RWPE1 (cell line): Measurements from ENCODE around the gene VCL.

Experiments
- CTCF ChIA-PET: fragments of 350-600 bp; sonication (Branson Sonifier 250); formaldehyde crosslinking; extraction: SDS; loops from one replicate; lab custom pipeline; 2021; lab: Yijun Ruan, JAX
- POLR2A ChIA-PET: fragments of 400-600 bp; formaldehyde crosslinking; extraction: SDS; loops from one replicate; lab custom pipeline; 2020; ENCODE audit warnings: antibody characterized with exemption; ENCODE audit not compliant: low non-redundant PET; lab: Yijun Ruan, JAX
- DNase-seq: peaks from one replicate; pipeline ENCODE4 v3.0.0; 2012; ENCODE audit warnings: low spot score
- H3K27ac ChIP-seq: fragments of 450-650 bp; 2 replicates; pipeline ENCODE4 v1.5.1; 2017
- CTCF ChIP-seq: fragments of 450-650 bp; conservative IDR thresholded peaks from 2 replicates; pipeline ENCODE4 v1.5.1; 2017; ENCODE audit warnings: low read depth, mild to moderate bottlenecking

VCL gene

GRCh38 chr10:74044419-74044818 is 46.5 kb downstream of the VCL start:
- TF ChIP-seq CTCF, result no peak
- no peak for DNase-seq
- ChIA-PET POLR2A (no interaction called here), CTCF (interaction anchor here (0.6 to 1.0 kb wide), 3 partner anchors 32 to 659 kb away, joined by 3 read pairs; no protein-coding TSS in a partner anchor)
- H3K27ac ChIP-seq, result no peak overlapping the region

- TF ChIP-seq CTCF, result no peak
- ChIA-PET POLR2A (no interaction called here), CTCF (interaction anchor here (0.5 to 0.6 kb wide), 2 partner anchors 56 to 299 kb away, joined by 3 to 5 read pairs; no protein-coding TSS in a partner anchor)
- no peak overlapping the region for H3K27ac ChIP-seq
- no peak for DNase-seq
Observed at GRCh38 chr10:74047304-74047703, 49.4 kb downstream of the VCL start.

GRCh38 chr10:74047871-74048270 is 50.0 kb downstream of the VCL start:
- no peak for TF ChIP-seq CTCF
- POLR2A ChIA-PET, result no interaction called here
- CTCF ChIA-PET, result interaction anchor here (0.5 to 0.6 kb wide), 3 partner anchors 56 to 300 kb away, joined by 3 to 5 read pairs (median 3); no protein-coding TSS in a partner anchor
- no peak for DNase-seq
- H3K27ac ChIP-seq, result peak overlapping the region; percentile 51; the same call in 1 of the 2 replicates

GRCh38 chr10:74048433-74048832 is 50.5 kb downstream of the VCL start:
- POLR2A ChIA-PET, result no interaction called here

GRCh38 chr10:74049955-74050354 is 52.0 kb downstream of the VCL start:
- POLR2A ChIA-PET, result no interaction called here
- CTCF ChIA-PET, result interaction anchor here (1.6 kb wide), 1 partner anchor 30 kb away, joined by 4 read pairs; no protein-coding TSS in a partner anchor
- TF ChIP-seq CTCF, result no peak
- H3K27ac ChIP-seq, result no peak overlapping the region
- DNase-seq, result no peak

More at GRCh38 chr10:74048433-74048832, 50.5 kb downstream of the VCL start:
- no peak for TF ChIP-seq CTCF
- no peak for DNase-seq
- peak overlapping the region; percentile 51; the same call in 1 of the 2 replicates for H3K27ac ChIP-seq
- CTCF ChIA-PET, result interaction anchor here (0.6 to 0.8 kb wide), 2 partner anchors 33 to 127 kb away, joined by 3 read pairs; no protein-coding TSS in a partner anchor

GRCh38 chr10:74050653-74051052 is 52.7 kb downstream of the VCL start:
- ChIA-PET CTCF (no interaction called here), POLR2A (no interaction called here)
- DNase-seq, result no peak
- no peak overlapping the region for H3K27ac ChIP-seq
- TF ChIP-seq CTCF, result no peak
